GM12801 (cell line): ENCODE results near the gene MIGA2.

Source experiments
- TF ChIP-seq, protein P1 (sequence below): IDR thresholded peaks from one replicate; pipeline ENCODE4 v1.5.1; 2011; ENCODE audit warnings: control low read depth; ENCODE audit not compliant: insufficient read length; ENCODE audit errors: extremely low read depth

Gene MIGA2

DNA sequence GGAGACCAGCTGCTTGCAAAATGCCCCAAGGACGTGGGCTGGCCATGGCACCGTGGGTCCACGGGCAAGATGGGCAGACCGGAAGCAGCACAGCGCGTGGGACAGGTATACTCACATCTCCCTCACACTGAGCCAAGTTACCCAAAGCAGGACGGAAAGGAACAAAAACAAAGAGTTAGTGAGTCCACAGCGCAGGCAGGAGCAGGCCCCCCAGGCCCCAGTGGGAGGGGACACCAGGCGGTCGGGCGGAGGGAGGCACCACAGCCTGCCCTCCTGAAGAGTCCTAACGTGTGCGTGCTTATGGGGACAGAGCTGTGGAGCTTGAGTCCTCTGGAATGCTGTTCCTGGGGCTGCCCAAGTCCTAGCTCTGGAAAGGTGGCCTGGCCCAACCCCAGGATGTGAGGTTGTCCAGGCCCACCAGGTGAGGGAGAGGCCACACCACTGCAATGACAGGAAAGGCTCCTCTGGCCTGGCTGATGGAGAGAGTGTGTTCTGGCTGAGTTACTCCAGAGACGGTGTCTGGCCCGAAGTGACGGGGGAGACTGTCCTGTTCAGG is 23.5 kb upstream of the MIGA2 start:
- TF ChIP-seq, protein P1, sequence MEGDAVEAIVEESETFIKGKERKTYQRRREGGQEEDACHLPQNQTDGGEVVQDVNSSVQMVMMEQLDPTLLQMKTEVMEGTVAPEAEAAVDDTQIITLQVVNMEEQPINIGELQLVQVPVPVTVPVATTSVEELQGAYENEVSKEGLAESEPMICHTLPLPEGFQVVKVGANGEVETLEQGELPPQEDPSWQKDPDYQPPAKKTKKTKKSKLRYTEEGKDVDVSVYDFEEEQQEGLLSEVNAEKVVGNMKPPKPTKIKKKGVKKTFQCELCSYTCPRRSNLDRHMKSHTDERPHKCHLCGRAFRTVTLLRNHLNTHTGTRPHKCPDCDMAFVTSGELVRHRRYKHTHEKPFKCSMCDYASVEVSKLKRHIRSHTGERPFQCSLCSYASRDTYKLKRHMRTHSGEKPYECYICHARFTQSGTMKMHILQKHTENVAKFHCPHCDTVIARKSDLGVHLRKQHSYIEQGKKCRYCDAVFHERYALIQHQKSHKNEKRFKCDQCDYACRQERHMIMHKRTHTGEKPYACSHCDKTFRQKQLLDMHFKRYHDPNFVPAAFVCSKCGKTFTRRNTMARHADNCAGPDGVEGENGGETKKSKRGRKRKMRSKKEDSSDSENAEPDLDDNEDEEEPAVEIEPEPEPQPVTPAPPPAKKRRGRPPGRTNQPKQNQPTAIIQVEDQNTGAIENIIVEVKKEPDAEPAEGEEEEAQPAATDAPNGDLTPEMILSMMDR: no peak

DNA sequence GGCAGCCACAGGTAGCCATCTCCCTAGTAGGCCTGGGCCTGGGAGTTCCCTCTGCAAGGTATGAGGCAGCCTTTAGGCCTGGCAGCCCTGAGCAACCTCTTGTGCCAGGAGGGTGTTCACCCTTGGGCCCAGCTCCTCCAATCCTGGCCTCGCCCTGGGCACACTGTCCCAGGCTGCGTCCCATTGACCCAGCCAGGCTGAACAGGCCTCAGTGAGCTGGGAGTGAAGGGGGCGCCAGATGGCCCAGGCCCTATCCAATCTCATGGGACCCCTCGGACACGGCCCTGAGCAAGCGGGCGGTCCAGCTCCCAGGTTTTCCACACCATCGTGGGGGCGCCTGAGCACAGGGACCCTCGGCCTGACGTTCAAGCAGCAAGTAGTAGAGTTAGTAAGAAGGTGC is 22.8 kb upstream of the MIGA2 start:
- TF ChIP-seq, protein P1: no peak

DNA sequence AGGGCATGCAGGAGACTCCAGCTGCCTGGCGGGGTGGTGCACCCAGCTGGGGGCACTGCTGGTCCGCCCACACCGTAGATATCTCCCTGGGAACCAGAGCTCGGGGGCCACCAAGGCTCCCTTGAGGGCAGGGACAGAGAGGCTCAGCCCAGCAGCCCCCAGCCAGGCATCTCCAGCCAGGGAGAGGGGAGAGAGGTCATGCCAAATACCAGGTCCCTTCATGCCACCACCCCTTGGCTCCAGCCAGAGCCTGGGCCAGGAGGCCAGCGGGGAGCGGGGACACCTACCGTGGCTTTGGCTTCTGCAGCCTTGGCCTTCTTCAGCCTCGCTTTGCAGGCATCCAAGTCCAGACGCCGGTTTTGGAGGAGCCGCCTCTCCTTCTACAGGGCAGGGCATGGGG is 22.3 kb upstream of the MIGA2 start:
- TF ChIP-seq, protein P1: no peak

DNA sequence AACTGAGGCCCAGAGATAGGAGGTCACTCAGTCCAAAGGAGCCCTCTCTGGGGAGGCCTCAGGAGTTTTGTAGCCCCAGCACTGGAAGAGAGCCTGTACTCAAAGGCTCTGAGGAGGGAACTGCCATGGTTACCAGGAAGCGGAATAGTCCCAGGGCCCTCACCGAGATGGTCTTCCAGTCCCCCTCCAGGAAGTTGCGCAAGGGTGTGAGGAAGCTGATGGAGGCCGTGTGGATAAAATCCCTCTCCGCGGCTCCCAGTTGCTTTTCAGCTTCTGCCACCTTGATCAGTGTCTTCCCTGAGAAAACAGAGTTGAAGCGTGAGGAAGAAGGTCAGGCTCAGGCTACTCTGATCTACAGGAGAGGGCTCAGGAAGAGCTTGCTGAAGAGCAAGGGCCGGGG is 21.8 kb upstream of the MIGA2 start:
- TF ChIP-seq, protein P1: no peak

DNA sequence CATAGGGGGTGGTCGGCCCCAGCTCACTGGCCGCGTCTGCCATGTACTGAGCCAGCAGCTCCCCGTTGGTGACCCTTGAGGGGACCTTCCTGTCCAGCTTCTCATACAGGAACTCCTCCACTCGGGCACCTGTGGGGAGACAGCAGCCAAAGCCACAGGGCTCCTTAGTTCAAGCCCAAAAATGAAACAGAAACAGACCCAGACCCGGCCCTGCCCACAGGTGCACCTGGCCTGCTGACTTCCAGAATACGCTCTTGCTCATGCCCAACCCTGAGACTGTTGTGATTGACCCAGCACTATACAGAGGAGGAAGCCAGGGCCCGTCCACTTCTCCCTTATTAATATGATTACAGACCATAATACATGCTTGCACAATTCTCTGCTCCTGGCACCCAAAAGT is 15.3 kb upstream of the MIGA2 start:
- TF ChIP-seq, protein P1: no peak

DNA sequence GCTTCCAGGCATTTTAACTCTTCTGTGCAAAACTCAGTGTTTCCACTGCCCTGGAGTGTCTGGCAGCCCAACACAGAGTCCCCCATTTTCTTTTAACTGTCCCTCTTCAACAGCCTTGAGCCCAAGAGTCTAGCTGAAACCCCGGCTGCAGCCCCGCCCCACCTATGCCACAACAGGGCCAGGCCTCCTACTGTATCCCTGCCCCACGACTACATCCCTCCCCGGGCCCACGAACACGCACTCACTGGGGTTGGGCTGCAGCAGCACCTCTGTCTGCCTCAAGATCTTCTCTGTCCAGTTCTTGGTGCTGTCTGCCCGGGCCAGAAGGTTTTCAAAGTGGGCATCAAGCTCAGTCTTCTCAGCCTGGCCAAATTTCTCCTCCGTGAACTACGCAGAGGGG is 14.4 kb upstream of the MIGA2 start:
- TF ChIP-seq, protein P1: no peak

DNA sequence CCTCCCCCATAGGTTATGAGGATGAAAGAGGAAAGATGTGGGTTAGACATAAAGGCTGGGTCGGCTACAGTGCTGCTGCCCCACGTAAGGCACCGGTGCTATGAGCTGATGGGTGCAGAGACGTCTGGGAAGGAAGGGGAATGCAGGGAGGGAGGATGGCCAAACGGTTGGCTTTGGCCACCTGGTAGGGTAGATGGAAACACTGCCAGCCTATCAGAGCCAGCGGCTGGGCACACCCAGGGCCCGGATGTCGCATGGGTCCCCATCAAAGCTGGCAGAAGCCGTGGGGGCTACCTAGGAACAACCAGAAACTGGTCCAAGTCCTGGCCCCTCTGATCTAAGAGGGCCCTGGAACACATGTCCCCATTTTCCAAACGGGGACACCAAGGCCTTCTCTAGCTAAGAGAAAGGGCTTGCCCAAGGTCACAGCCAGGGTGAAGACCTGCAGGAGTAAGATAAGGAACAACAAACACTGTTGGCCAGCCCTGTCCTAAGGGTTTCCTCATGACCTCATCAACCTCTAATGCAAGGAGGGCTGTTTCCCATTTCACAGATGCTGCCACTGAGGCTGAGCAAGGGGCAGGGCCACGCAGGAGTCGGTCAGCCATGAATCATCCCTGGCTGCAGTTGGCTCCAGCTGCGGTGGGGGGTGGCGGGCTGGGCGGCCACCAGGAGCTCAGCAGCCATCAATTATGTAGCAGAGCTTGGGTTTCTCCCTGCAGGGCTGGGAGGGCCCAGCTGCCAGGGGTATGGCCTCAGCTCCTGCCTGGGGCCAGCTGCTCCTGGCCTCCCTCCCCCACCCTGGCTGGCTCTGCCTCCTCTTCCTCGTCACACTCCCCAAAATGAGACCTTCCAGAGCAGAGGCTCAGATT is 13.2 kb upstream of the MIGA2 start:
- TF ChIP-seq, protein P1: no peak
